ENCODE results near the gene PNLIP.

PNLIP gene

DNA sequence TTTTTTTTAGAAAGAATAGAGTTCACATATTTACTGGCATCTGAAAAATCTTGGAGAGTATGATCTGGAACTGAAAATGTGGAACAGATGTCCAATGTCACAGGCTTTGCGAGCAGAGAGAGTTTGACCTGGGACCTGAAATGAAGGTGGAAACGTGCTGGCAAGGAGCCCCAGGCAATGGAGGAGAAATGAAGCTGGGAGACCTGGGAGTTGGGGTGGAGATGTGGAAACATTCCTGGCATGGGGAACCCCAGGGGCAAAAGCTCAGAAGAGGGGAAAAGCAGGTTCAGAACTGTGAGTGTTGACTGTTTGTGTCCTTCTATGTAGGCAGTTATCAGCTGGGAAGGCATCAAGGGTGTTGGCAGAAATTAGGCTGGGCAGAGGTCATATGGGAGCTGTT lies 67.7 kb downstream of the PNLIP start:
- no peak for DNase-seq (ENCODE audit: low read depth in 1 of 2, low spot score in 1 of 2)

DNA sequence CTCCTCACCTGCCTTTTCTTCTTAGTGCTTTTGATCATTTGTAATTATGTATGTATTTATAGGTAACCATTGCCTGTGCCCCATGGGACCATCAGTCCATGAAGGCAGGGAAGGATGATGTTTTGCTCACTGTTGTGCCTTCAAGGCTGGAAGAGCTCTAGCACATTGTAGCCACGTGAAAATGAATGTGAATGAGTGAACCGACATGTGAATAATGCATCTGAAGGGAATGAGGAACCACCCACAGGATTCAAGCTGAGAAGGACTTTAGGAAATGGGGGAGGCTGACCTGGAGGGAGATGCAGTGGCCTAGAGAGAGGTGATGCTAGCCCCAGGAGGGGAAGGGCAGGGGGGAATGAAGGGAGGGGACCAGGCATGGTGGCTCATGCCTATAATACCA lies 69.1 kb downstream of the PNLIP start:
- no peak for DNase-seq (ENCODE audit: low read depth in 1 of 2, low spot score in 1 of 2)

DNA sequence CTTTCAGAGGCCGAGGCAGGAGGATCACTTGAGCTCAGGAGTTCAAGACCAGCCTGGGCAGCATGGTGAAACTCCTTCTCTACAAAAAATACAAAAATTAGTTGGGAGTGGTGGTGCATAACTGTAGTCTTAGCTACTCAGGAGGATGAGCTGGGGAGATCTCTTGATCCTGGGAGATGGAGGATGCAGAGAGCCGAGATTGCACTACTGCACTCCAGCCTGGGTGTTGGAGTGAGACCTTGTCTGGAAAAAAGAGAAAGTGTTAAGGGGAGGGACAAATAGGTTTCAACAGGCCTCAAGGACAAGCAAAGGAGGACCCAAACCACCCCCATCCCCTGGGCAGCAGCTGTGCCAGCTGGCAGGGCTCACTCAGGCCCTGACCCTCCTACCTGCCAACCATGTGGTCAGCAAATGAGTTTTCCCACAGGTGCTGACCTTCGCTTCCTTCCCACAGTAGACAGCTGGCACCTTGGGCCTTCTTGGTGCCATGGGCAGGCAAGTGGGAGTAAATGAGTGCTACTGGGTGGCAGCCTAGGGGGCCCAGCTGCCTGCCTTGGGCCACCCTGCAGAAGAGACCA lies 69.6 kb downstream of the PNLIP start:
- DNase-seq (ENCODE audit: low read depth in 1 of 2, low spot score in 1 of 2): no peak

Measured in activated CD4-positive, alpha-beta T cell treated with anti-CD3 and anti-CD28 coated beads, Interleukin-2, amount 50 U/mL, for 24 hours (primary cell).